Activated naive CD4-positive, alpha-beta T cell treated with anti-CD3 and anti-CD28 coated beads, Interleukin-2, amount 50 U/mL, for 16 hours (primary cell): ENCODE measurements around the gene RASGRF2.
"Not testable (repeated sequence)": the region's sequence is repeated elsewhere in the genome, so short reads cannot be mapped to it uniquely, and the experiment has no call there.

Experiments used
- DNase-seq: peaks from one replicate; pipeline ENCODE4 v3.0.0-alpha.2; 2020

RASGRF2 gene

DNA sequence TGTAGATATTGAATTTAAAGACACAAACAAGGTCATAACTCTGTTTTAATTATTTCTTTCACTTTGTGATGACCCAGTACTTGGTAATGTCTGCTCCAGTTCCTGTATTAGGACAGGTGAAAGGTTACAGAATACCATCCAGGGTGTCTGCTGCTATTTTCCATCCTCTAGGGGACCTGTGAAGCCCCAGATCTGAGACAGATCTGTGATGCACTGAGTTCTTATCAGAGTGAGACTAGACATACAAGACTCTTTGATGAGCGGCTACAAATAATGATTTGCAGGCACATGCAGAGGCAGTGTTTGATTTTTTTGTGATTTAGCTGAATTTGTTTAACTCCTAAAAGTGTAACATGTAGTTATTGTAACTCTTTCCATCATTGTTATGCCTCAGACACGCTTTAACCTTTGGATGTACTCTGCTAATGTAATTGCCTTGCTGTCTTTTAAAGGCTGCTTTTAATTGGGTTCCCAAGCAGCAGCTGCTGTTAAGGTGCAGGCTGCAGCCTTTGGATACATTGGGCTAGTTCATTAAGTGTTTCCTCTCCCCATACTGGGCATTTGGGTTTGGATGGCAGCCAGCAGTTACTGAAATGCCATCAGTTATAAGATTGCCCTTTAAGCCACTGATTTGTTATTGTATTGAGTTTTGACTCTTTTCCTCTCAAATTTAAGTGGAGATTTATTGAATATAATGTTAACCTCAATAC, 63.3 kb downstream of the RASGRF2 start:
- no peak for DNase-seq

DNA sequence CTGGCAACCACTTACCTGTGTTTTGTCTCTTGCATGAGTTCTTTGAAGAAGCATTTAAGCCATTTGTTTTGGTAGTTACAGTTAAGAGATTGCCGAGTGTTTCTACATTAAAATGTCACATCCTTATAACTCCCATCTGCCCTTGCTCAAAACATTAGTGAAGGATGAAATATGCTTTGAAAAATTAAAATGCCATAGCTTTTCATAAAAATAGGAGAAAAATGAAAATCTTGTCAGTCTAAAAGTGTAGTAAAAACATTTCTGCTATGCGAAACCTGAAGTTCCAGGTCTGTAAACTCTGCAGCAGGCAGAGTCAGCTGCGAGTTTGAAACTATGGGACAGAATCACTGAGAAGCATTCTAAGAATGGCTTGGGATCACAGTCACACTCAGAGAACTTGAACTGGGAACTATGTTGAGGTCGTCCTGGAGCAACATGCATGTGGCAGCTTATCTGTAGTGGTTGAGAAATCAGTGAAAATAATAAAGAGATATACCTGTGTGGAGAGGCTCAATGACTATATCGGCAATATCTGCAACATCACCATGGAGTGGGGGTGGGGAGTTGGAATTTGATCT, 67.4 kb downstream of the RASGRF2 start:
- no peak for DNase-seq

DNA sequence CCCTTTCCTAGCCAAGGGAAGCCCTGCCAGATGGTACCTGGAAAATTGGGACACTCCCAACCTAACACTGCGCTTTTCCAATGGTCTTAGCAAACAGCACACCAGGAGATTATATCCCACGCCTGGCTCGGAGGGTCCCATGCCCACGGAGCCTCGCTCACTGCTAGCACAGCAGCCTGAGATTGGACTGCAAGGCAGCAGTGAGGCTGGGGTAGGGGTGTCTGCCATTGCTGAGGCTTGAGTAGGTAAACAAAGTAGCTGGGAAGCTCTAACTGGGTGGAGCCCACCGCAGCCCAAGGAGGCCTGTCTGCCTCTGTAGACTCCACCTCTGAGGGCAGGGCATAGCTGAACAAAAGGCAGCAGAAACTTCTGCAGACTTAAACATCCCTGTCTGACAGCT, 68.7 kb downstream of the RASGRF2 start:
- not testable (repeated sequence) for DNase-seq

GRCh38 chr5:81029736-81030135, 69.6 kb downstream of the RASGRF2 start:
- DNase-seq: not testable (repeated sequence)

DNA sequence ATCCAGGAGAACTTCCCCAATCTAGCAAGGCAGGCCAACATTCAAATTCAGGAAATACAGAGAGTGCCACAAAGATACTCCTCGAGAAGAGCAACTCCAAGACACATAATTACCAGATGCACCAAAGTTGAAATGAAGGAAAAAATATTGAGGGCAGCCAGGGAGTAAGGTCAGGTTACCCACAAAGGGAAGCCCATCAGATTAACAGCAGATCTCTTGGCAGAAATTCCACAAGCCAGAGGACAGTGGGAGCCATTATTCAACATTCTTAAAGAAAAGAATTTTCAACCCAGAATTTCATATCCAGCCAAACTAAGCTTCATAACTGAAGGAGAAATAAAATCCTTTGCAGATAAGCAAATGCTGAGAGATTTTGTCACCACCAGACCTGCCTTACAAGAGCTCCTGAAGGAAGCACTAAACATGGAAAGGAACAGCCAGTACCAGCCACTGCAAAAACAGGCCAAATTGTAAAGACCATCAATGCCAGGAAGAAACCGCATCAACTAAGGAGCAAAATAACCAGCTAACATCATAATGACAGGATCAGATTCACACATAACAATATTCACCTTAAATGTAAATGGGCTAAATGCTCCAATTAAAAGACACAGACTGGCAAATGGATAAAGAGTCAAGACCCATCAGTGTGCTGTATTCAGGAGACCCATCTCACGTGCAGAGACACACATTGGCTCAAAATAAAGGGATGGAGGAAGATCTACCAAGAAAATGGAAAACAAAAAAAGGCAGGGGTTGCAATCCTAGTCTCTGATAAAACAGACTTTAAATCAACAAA, 70.3 kb downstream of the RASGRF2 start:
- not testable (repeated sequence) for DNase-seq

- DNase-seq: no peak
Observed at GRCh38 chr5:81035522-81035921, 75.4 kb downstream of the RASGRF2 start.

DNA sequence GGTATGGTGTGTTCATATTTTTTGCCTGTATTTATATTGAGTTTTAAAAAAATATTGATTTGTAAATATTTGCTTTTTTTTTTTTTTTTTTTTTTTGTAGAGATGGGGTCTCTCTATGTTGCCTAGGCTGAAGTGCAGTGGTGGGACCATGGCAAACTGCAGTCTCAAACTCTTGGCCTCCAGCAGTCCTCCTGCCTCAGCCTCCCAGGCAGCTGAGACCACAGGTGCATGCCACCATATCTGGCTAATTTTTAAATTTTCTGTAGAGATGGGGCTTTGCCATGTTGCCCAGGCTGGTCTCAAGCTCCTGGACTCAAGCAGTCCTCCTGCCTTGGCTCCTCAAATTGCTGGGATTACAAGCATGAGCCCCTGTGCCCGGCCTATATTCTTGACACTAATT, 78.3 kb downstream of the RASGRF2 start:
- no peak for DNase-seq

DNA sequence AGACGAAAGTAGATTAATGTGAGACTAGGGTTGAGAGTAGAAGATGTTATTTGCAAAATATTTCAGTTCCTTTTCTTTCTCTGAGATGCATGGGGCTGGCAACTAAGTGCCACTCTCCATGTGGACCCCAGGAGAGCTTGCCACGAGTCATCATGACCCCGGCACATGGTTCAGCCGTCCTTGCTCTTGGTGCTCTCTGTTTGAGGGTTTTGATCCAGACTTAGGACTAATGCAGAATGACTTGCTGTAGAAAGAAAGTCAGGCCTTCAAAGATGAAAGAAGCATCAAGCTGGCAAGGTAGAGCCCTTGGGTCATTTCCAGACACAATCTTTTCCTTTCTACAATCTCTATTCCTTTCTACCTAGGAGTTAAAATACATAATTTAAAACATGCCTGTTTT, 84.7 kb downstream of the RASGRF2 start:
- DNase-seq: no peak

GRCh38 chr5:81045389-81045807, 85.2 kb downstream of the RASGRF2 start:
- no peak for DNase-seq

GRCh38 chr5:81046041-81046440, 85.9 kb downstream of the RASGRF2 start:
- no peak for DNase-seq

DNA sequence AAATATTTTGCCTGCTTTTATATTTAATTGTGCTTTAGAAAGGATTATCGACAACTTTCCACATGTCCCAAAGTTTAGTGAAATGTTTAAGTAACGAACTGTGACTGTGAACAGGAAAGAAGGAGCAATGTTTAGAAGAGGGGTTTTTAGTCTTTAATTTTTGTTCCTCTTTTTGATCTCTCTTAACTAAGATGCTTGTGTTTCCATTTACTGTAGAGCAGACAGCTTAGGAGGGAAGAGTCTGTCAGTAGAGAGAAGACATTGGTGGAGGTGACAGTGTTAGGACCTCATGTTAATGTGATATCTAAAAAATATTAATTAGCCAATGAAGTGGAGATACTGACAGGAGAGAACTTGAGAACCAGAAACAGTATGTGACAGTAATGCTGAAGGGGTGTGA, 92.2 kb downstream of the RASGRF2 start:
- DNase-seq: no peak

DNA sequence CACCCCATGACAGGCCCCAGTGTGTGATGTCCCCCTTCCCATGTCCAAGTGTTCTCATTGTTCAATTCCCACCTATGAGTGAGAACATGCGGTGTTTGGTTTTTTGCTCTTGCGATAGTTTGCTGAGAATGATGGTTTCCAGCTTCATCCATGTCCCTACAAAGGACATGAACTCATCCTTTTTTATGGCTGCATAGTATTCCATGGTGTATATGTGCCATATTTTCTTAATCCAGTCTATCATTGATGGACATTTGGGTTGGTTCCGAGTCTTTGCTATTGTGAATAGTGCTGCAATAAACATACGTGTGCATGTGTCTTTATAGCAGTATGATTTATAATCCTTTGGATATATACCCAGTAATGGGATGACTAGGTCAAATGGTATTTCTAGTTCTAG, 93.1 kb downstream of the RASGRF2 start:
- not testable (repeated sequence) for DNase-seq

- DNase-seq: no peak
Observed at GRCh38 chr5:81058121-81058520, 98.0 kb downstream of the RASGRF2 start.

- no peak for DNase-seq
Observed at GRCh38 chr5:81065492-81065891, 105.3 kb downstream of the RASGRF2 start.

DNA sequence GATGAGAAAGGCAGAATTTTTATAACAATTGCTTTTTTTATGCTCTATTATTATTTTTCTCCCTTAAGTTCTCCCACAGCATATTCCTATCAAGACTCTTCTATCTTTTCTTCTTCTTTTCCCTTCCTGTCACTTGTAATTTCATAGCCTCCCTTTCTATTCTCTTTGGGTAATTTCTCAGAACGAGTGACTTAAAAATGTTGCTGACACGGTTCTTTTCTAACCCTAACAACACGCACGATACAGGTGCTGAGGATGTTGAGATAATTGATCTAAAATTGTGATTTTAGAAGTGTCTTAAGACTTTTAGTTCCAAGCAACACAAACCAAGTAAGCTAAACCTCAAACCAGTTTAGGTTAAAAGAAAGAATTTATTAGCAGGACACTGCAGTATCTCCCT, 105.9 kb downstream of the RASGRF2 start:
- no peak for DNase-seq

- no peak for DNase-seq
Observed at GRCh38 chr5:81067406-81067805, 107.2 kb downstream of the RASGRF2 start.

DNA sequence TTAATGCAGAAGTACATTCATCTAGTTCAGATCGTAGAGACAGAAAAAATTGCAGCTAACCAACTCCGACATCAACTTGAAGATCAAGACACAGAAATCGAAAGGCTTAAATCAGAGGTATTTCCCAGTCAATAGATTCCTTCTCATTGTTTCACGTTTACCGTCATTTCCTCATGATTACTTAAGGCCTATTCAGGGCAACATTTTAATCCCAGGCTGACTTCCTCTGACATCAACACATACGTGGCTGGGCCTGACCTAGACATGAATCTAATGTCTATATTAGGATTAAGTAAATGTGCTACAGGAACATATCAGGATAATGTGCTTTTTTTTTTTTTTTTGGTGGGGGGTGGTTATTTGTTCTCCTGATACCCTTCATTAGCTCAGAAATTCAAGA, 107.9 kb downstream of the RASGRF2 start:
- DNase-seq: no peak

DNA sequence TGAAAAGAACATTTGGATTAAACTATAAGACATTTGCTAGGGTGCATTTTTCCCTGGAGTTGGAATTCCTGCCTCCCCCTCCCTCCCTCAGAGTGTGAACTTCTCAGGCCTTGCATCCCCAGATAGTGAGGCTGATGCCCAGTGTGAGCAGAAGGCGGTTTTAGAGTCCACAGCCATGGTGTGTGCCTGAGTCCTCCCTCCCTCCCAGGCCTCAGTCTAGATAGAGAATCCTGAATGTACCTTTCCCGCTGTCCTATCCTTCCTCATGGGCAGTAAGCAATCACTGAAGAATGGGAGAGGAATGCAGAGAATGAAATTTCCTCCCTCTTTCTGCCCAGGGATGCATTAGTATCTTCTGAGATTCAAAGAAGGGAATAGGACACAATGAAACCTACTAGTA, 108.5 kb downstream of the RASGRF2 start:
- no peak for DNase-seq

- DNase-seq: no peak
Observed at GRCh38 chr5:81069990-81070389, 109.8 kb downstream of the RASGRF2 start.

- no peak for DNase-seq
Observed at GRCh38 chr5:81070571-81071255, 110.5 kb downstream of the RASGRF2 start.

- no peak for DNase-seq
Observed at GRCh38 chr5:81075041-81075440, 114.9 kb downstream of the RASGRF2 start.

GRCh38 chr5:81077105-81077504, 116.9 kb downstream of the RASGRF2 start:
- no peak for DNase-seq

- DNase-seq: no peak
Observed at GRCh38 chr5:81078930-81079329, 118.8 kb downstream of the RASGRF2 start.
